Esophagus squamous epithelium (tissue), 4 donors: ENCODE data around the gene EPN3.

ENCODE experiments used
- POLR2A ChIP-seq, 4 donors: fragments of 450-650 bp; IDR thresholded peaks; one replicate each; pipeline ENCODE4 v1.6.1; 2017; ENCODE audit warnings: antibody characterized with exemption in 4 of 4, mild to moderate bottlenecking in 4 of 4, moderate library complexity in 3 of 4
- TF ChIP-seq, protein P1 (sequence below), 6 experiments: fragments of 450-650 bp in 4 of 6; fragments of 200-600 bp in 2 of 6; sonication (generic) in 2 of 6; IDR thresholded peaks; one replicate each; pipeline ENCODE4 v1.5.1; 2016 to 2019; ENCODE audit warnings: antibody characterized with exemption in 6 of 6, mild to moderate bottlenecking in 4 of 6, moderate library complexity in 4 of 6

DNA sequence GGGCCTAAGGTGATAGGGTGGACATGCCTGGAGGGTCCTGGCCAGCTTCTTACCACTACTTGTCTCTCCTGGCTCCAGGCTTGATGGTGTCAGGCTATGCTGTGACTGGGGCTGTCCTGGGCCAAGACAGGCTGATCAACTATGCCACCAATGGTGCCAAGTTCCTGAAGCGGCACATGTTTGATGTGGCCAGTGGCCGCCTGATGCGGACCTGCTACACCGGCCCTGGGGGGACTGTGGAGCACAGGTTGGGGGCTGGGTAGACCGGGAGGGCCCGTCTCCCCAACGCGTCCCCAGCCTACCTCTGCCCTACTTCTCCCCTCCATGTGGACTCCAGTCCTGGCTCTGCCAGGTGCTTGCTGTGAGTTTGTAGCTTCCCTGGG is 18.9 kb downstream of the EPN3 start:
- no peak for TF ChIP-seq POLR2A (IDR thresholded peaks at IDR 0.05)
- TF ChIP-seq, protein P1, sequence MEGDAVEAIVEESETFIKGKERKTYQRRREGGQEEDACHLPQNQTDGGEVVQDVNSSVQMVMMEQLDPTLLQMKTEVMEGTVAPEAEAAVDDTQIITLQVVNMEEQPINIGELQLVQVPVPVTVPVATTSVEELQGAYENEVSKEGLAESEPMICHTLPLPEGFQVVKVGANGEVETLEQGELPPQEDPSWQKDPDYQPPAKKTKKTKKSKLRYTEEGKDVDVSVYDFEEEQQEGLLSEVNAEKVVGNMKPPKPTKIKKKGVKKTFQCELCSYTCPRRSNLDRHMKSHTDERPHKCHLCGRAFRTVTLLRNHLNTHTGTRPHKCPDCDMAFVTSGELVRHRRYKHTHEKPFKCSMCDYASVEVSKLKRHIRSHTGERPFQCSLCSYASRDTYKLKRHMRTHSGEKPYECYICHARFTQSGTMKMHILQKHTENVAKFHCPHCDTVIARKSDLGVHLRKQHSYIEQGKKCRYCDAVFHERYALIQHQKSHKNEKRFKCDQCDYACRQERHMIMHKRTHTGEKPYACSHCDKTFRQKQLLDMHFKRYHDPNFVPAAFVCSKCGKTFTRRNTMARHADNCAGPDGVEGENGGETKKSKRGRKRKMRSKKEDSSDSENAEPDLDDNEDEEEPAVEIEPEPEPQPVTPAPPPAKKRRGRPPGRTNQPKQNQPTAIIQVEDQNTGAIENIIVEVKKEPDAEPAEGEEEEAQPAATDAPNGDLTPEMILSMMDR (IDR thresholded peaks at IDR 0.05), result no peak
